Measurements from ENCODE around the gene GET4. TPM values are rescaled to one million over a fixed set of nuclear protein-coding genes. Genes with fewer than 3 reads are reported as not detected.
A peak's percentile ranks its signal among the peaks of the same experiment; 100 is the strongest.

Gene GET4
- total RNA-seq, 4 donors from 2014 or later: 18.4 to 34.8 (median 28.7) TPM

GRCh38 chr7:851204-851603, 25.1 kb upstream of the GET4 start:
- H3K9me3 ChIP-seq: no peaks in the 10 kb centered on the region
- no peaks in the 10 kb centered on the region for H3K27me3 ChIP-seq
- H3K4me1 ChIP-seq: peaks cover 0 to 12% (median 0%) of the 10 kb centered on the region in 3 donors
- H3K36me3 ChIP-seq: peaks cover 0 to 87% of the 10 kb centered on the region in 2 donors
- H3K4me3 ChIP-seq: no peak overlapping the region
- H3K27ac ChIP-seq: no peak overlapping the region
- no peak for ATAC-seq
- no peak for TF ChIP-seq EP300 (IDR thresholded peaks at IDR 0.05)
- TF ChIP-seq POLR2A (IDR thresholded peaks at IDR 0.05): no peak
- no peak for TF ChIP-seq CTCF (IDR thresholded peaks at IDR 0.05)
- WGBS, 2 donors (ENCODE audit: low coverage in 1 of 2): 62 to 65% methylated on average over 3 to 9 of the region's 14 CpGs

GRCh38 chr7:853366-854117, 22.8 kb upstream of the GET4 start:
- Histone ChIP-seq H3K36me3 (peaks cover 0 to 100% of the 10 kb centered on the region in 2 donors), H3K27ac (no peak overlapping the region), H3K27me3 (no peaks in the 10 kb centered on the region), H3K4me1 (peaks cover 0 to 21% (median 0%) of the 10 kb centered on the region in 3 donors), H3K9me3 (no peaks in the 10 kb centered on the region), H3K4me3 (no peak overlapping the region)
- WGBS, 2 donors (ENCODE audit: low coverage in 1 of 2): 82 to 100% methylated on average over 1 to 2 of the region's 33 CpGs
- TF ChIP-seq CTCF (IDR thresholded peaks at IDR 0.05) (no peak), POLR2AphosphoS5 (IDR thresholded peaks at IDR 0.05) (no peak), EP300 (IDR thresholded peaks at IDR 0.05) (no peak), POLR2A (IDR thresholded peaks at IDR 0.05) (no peak)
- ATAC-seq: no peak

- Histone ChIP-seq H3K27ac (peak overlapping the region in 1 of 4 donors; percentile 2), H3K4me1 (peaks cover 0 to 21% (median 0%) of the 10 kb centered on the region in 3 donors), H3K27me3 (no peaks in the 10 kb centered on the region), H3K36me3 (peaks cover 0 to 100% of the 10 kb centered on the region in 2 donors), H3K4me3 (no peak overlapping the region), H3K9me3 (no peaks in the 10 kb centered on the region)
- no peak for ATAC-seq
- TF ChIP-seq EP300 (IDR thresholded peaks at IDR 0.05) (no peak), POLR2A (IDR thresholded peaks at IDR 0.05) (no peak), CTCF (IDR thresholded peaks at IDR 0.05) (no peak), POLR2AphosphoS5 (IDR thresholded peaks at IDR 0.05) (no peak)
- 83 to 91% methylated on average over 11 to 19 of the region's 32 CpGs for WGBS, 2 donors (ENCODE audit: low coverage in 1 of 2)
These were observed 22.1 kb upstream of the GET4 start for GRCh38 chr7:854118-854775.

- Histone ChIP-seq H3K36me3 (peaks cover 0 to 100% of the 10 kb centered on the region in 2 donors), H3K27me3 (no peaks in the 10 kb centered on the region), H3K9me3 (no peaks in the 10 kb centered on the region), H3K4me3 (no peak overlapping the region), H3K4me1 (peaks cover 0 to 21% (median 0%) of the 10 kb centered on the region in 3 donors), H3K27ac (peak overlapping the region in 1 of 4 donors; percentile 2)
- ATAC-seq: no peak
- no peak for TF ChIP-seq POLR2A (IDR thresholded peaks at IDR 0.05)
- no peak for TF ChIP-seq EP300 (IDR thresholded peaks at IDR 0.05)
- no peak for TF ChIP-seq POLR2AphosphoS5 (IDR thresholded peaks at IDR 0.05)
- no peak for TF ChIP-seq CTCF (IDR thresholded peaks at IDR 0.05)
- 83 to 93% methylated on average over 5 to 8 of the region's 29 CpGs for WGBS, 2 donors (ENCODE audit: low coverage in 1 of 2)
These were observed 20.5 kb upstream of the GET4 start for GRCh38 chr7:855686-856369.

Measured in gastroesophageal sphincter (tissue), 4 donors.